ENCODE data around the gene TMEM154. TPM values are rescaled to one million over a fixed set of nuclear protein-coding genes. Genes with fewer than 3 reads are reported as not detected.
A peak's percentile ranks its signal among the peaks of the same experiment; 100 is the strongest.

The TMEM154 gene
- total RNA-seq, 1 donor from 2014 or later, result 0.46 TPM

- TF ChIP-seq, protein P1, sequence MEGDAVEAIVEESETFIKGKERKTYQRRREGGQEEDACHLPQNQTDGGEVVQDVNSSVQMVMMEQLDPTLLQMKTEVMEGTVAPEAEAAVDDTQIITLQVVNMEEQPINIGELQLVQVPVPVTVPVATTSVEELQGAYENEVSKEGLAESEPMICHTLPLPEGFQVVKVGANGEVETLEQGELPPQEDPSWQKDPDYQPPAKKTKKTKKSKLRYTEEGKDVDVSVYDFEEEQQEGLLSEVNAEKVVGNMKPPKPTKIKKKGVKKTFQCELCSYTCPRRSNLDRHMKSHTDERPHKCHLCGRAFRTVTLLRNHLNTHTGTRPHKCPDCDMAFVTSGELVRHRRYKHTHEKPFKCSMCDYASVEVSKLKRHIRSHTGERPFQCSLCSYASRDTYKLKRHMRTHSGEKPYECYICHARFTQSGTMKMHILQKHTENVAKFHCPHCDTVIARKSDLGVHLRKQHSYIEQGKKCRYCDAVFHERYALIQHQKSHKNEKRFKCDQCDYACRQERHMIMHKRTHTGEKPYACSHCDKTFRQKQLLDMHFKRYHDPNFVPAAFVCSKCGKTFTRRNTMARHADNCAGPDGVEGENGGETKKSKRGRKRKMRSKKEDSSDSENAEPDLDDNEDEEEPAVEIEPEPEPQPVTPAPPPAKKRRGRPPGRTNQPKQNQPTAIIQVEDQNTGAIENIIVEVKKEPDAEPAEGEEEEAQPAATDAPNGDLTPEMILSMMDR (IDR thresholded peaks at IDR 0.05; ENCODE audit: unreplicated experiment), result no peak
- no peaks in the 10 kb centered on the region for H3K36me3 Mint-ChIP-seq (ENCODE audit: insufficient read depth)
- peaks cover 20% of the 10 kb centered on the region for H3K27me3 Mint-ChIP-seq
- peaks cover 6% of the 10 kb centered on the region for H3K9me3 Mint-ChIP-seq (ENCODE audit: low read depth)
- no peak overlapping the region for H3K4me3 Mint-ChIP-seq (ENCODE audit: low read depth)
- no peak for DNase-seq (ENCODE audit: low spot score, unreplicated experiment)
- no peak overlapping the region for H3K27ac Mint-ChIP-seq
- peaks cover 2% of the 10 kb centered on the region for H3K4me1 Mint-ChIP-seq (ENCODE audit: low read depth)
These were observed 92.7 kb downstream of the TMEM154 start for GRCh38 chr4:152587127-152587526.

- Mint-ChIP-seq H3K4me3 (ENCODE audit: low read depth) (no peak overlapping the region), H3K36me3 (ENCODE audit: insufficient read depth) (no peaks in the 10 kb centered on the region), H3K27me3 (peaks cover 17% of the 10 kb centered on the region), H3K9me3 (ENCODE audit: low read depth) (peaks cover 6% of the 10 kb centered on the region), H3K4me1 (ENCODE audit: low read depth) (peaks cover 2% of the 10 kb centered on the region), H3K27ac (no peak overlapping the region)
- no peak for DNase-seq (ENCODE audit: low spot score, unreplicated experiment)
- TF ChIP-seq, protein P1 (IDR thresholded peaks at IDR 0.05; ENCODE audit: unreplicated experiment), result no peak
These were observed 93.1 kb downstream of the TMEM154 start for GRCh38 chr4:152586668-152587067.

DNA sequence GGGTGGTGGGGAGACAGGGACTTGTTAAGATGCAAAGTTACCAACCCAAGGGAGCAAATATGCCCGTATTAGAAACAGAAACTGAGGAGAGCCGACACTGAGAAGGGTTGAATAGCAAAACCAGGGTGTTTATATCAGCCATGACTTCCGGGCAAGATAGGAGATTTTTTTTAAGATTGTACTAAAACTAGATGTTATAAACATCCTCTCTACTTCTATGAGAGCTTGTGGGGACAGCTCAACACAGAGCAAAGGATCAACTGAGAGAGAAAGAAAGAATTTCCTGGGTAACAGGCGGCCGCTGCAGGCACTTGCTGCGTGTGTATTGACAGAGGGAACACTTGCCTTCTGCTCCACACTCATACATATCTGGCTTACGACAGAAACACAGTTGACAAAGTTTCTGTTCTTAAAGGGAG, 94.8 kb downstream of the TMEM154 start:
- H3K4me1 Mint-ChIP-seq (ENCODE audit: low read depth), result peaks cover 5% of the 10 kb centered on the region
- TF ChIP-seq, protein P1 (IDR thresholded peaks at IDR 0.05; ENCODE audit: unreplicated experiment), result no peak
- H3K4me3 Mint-ChIP-seq (ENCODE audit: low read depth), result no peak overlapping the region
- DNase-seq (ENCODE audit: low spot score, unreplicated experiment), result no peak
- no peak overlapping the region for H3K27ac Mint-ChIP-seq
- no peaks in the 10 kb centered on the region for H3K36me3 Mint-ChIP-seq (ENCODE audit: insufficient read depth)
- H3K9me3 Mint-ChIP-seq (ENCODE audit: low read depth), result peaks cover 6% of the 10 kb centered on the region
- peaks cover under 1% of the 10 kb centered on the region for H3K27me3 Mint-ChIP-seq

DNA sequence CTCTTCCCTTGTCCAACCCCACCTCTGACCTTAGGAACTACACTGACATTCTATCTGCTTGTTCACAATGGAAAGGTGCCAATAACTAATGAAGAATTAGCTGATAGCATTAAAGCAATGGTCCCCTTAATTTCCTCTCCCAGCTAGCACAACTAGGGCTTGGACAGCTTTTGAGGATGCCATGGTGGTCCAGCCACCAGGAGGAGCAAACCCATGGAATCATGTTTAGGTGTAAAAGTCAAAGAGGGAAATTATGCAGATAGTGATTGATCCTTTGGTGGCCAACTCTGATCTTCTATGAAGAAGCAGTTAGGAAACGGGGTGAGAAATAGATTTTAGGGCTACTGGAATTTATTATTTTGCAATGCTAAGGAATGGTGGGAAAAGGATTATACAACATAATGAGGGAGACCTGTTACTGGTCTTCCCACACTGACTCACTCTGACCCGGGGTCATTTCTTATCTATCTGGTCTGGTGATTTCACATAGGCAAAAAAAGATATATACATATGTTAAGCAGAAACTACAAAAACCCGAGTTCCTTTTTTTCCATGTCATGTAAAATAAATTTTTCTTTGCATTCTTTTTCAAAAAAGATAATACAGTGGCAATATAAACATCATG, 98.1 kb downstream of the TMEM154 start:
- H3K27me3 Mint-ChIP-seq, result no peaks in the 10 kb centered on the region
- TF ChIP-seq, protein P1 (IDR thresholded peaks at IDR 0.05; ENCODE audit: unreplicated experiment), result peak; percentile 24
- no peak for DNase-seq (ENCODE audit: low spot score, unreplicated experiment)
- H3K27ac Mint-ChIP-seq, result no peak overlapping the region
- peaks cover 22% of the 10 kb centered on the region for H3K4me1 Mint-ChIP-seq (ENCODE audit: low read depth)
- no peaks in the 10 kb centered on the region for H3K36me3 Mint-ChIP-seq (ENCODE audit: insufficient read depth)
- no peak overlapping the region for H3K4me3 Mint-ChIP-seq (ENCODE audit: low read depth)
- peaks cover 3% of the 10 kb centered on the region for H3K9me3 Mint-ChIP-seq (ENCODE audit: low read depth)

DNA sequence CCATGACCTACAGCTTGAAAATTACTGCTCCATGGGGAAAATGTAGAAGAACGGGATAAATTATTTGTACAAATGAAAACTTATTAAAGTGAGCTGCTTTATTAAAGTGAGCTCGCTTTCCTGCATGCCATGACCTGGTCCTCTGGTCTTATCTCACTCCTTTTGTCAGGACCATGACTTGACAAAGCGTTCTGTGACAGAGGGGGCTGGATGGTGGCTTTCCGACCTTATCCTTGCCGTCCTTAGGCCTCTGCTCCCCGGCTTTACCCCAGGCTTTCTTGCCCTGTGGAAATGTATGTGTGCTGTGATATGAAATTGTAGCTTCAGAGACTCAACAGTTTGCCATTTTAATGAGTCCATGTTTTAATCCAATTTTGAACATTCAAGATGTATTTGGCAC, 99.9 kb downstream of the TMEM154 start:
- no peak overlapping the region for H3K4me3 Mint-ChIP-seq (ENCODE audit: low read depth)
- H3K27me3 Mint-ChIP-seq, result no peaks in the 10 kb centered on the region
- no peaks in the 10 kb centered on the region for H3K36me3 Mint-ChIP-seq (ENCODE audit: insufficient read depth)
- no peak for DNase-seq (ENCODE audit: low spot score, unreplicated experiment)
- TF ChIP-seq, protein P1 (IDR thresholded peaks at IDR 0.05; ENCODE audit: unreplicated experiment), result no peak
- H3K27ac Mint-ChIP-seq, result peak overlapping the region; percentile 53
- peaks cover 32% of the 10 kb centered on the region for H3K4me1 Mint-ChIP-seq (ENCODE audit: low read depth)
- peaks cover 3% of the 10 kb centered on the region for H3K9me3 Mint-ChIP-seq (ENCODE audit: low read depth)
